ENCODE data around the gene CCDC171. TPM values are rescaled to one million over a fixed set of nuclear protein-coding genes. Genes with fewer than 3 reads are reported as not detected.

CCDC171 gene
- total RNA-seq, 1 experiment from 2014 or later = 2.6 TPM

GRCh38 chr9:16023446-16023845 is 470.6 kb downstream of the CCDC171 start:
- Histone ChIP-seq H2AFZ (ENCODE audit: low read depth, low read length, poor library complexity, severe bottlenecking) (no peak overlapping the region), H4K20me1 (ENCODE audit: insufficient read depth) (no peaks in the 10 kb centered on the region), H3K4me3 (replicated peaks in 1 of 2; ENCODE audit: low read depth in 1 of 2, low read length in 2 of 2) (no peak overlapping the region), H3K79me2 (ENCODE audit: insufficient read depth, low read length) (no peaks in the 10 kb centered on the region), H3K27me3 (ENCODE audit: insufficient read depth, low read length) (no peaks in the 10 kb centered on the region), H3K36me3 (ENCODE audit: control insufficient read depth in 1 of 2, insufficient read depth in 2 of 2, low read length in 2 of 2) (no peaks in the 10 kb centered on the region), H3K27ac (ENCODE audit: low read depth, low read length) (no peak overlapping the region), H3K9me2 (ENCODE audit: insufficient read depth) (no peaks in the 10 kb centered on the region), H3K9ac (ENCODE audit: low read length) (no peak overlapping the region), H3K4me1 (ENCODE audit: control insufficient read depth in 1 of 2, insufficient read depth in 2 of 2, low read length in 2 of 2) (no peaks in the 10 kb centered on the region), H3K9me3 (ENCODE audit: control insufficient read depth in 1 of 2, insufficient read depth in 1 of 2, low read depth in 1 of 2, low read length in 2 of 2) (no peaks in the 10 kb centered on the region; a peak in 1 of 4 replicates), H3K4me2 (ENCODE audit: low read length) (no peak overlapping the region)
- DNase-seq (ENCODE audit: low read depth, low spot score) = no peak
- RAD21 ChIA-PET (ENCODE audit: low non-redundant PET in 1 of 2, low total read pairs in 2 of 2, uncharacterized antibody in 2 of 2, unreplicated experiment in 2 of 2) = no interaction called here
- CTCF ChIA-PET = no interaction called here
- TF ChIP-seq RAD21 (IDR thresholded peaks at IDR 0.05; ENCODE audit: low read depth) (no peak), CTCF (IDR thresholded peaks at IDR 0.05 in 2 of 3, conservative IDR thresholded peaks at IDR 0.05 in 1 of 3; ENCODE audit: borderline replicate concordance in 1 of 3, insufficient read depth in 1 of 3, low read depth in 2 of 3, low read length in 2 of 3) (no peak)
- no peak for ATAC-seq
- POLR2A ChIA-PET = no interaction called here
- BruUV-seq (replicated peaks) = no TSS peak
- intact Hi-C loops (cut with micrococcal nuclease) = no loop called here

Other genes with a start within 250 kb of the CCDC171 start
- 7.4 TPM for gene TTC39B, start 245.8 kb upstream of the CCDC171 start, total RNA-seq (2021; ENCODE audit: unreplicated experiment)
- gene SNAPC3, start 130.2 kb upstream of the CCDC171 start, total RNA-seq (2021; ENCODE audit: unreplicated experiment) = 26.1 TPM
- 99.1 TPM for gene PSIP1, start 42.1 kb upstream of the CCDC171 start, total RNA-seq (2021; ENCODE audit: unreplicated experiment)